ENCODE data around the gene FADS3.

- TF ChIP-seq CTCF (IDR thresholded peaks at IDR 0.05): no peak
- no peak for TF ChIP-seq EP300 (IDR thresholded peaks at IDR 0.05)
Observed at GRCh38 chr11:61838501-61838900, 52.8 kb downstream of the FADS3 start.

Measured in upper lobe of left lung (tissue), 4 donors.